Astrocyte of the spinal cord (primary cell): ENCODE data around the gene SYT7.
"Not testable (repeated sequence)": the region's sequence is repeated elsewhere in the genome, so short reads cannot be mapped to it uniquely, and the experiment has no call there.

ENCODE experiments used
- DNase-seq: peaks from one replicate; pipeline ENCODE4 v3.0.0; 2011; ENCODE audit warnings: low read depth, low spot score
- H3K4me3 ChIP-seq: 2 replicates; pipeline ENCODE4 v1.5.1; 2011; ENCODE audit warnings: low read depth, mild to moderate bottlenecking, low read length, moderate library complexity
- in situ Hi-C: cut with HindIII; loops from 2 replicates; pipeline ENCODE4 v1.10.0; 2017; ENCODE audit warnings: low sequenced_read_pairs
- TF ChIP-seq, protein P1 (sequence below): IDR thresholded peaks from 2 replicates; pipeline ENCODE4 v1.5.1; 2012; ENCODE audit warnings: low read depth, mild to moderate bottlenecking, low read length, inconsistent platforms

SYT7 gene

DNA sequence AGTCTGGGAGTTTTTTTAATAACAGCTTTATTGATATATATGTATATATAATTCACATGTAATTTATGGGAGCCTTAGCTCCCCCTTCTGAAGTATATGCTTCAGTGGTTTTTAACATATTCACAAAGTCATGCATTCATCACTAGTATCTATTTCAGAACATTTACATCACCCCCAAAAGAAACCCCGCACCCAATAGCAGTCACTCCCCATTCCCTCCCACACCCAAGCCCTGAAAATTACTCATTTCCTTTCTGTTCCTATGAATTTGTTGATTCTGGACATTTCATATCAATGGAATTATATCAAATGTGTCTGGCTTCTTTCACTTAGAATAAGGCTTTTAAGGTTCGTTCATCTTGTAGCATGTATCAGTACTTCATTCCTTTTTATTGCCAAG, 35.6 kb upstream of the SYT7 start:
- H3K4me3 ChIP-seq = no peak overlapping the region
- TF ChIP-seq, protein P1, sequence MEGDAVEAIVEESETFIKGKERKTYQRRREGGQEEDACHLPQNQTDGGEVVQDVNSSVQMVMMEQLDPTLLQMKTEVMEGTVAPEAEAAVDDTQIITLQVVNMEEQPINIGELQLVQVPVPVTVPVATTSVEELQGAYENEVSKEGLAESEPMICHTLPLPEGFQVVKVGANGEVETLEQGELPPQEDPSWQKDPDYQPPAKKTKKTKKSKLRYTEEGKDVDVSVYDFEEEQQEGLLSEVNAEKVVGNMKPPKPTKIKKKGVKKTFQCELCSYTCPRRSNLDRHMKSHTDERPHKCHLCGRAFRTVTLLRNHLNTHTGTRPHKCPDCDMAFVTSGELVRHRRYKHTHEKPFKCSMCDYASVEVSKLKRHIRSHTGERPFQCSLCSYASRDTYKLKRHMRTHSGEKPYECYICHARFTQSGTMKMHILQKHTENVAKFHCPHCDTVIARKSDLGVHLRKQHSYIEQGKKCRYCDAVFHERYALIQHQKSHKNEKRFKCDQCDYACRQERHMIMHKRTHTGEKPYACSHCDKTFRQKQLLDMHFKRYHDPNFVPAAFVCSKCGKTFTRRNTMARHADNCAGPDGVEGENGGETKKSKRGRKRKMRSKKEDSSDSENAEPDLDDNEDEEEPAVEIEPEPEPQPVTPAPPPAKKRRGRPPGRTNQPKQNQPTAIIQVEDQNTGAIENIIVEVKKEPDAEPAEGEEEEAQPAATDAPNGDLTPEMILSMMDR = no peak
- in situ Hi-C loops = no loop called here
- DNase-seq = peak; percentile 41

DNA sequence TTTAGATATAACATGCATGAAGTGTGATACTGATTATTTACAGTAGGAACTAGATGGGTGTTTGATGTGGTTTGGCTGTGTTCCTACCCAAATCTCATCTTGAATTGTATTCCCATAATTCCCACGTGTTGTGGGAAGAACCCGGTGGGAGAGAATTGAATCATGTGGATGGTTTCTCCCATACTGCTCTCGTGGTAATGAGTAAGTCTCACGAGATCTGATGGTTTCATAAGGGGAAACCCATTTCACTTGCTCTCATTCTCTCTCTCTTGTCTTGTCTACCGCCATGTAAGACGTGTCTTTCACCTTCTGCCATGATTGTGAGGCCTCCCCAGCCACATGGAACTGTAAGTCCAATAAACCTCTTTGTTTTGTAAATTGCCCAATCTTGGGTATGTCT, 33.9 kb upstream of the SYT7 start:
- in situ Hi-C loops, H3K4me3 ChIP-seq: not testable (repeated sequence)
- DNase-seq = peak; percentile 68

DNA sequence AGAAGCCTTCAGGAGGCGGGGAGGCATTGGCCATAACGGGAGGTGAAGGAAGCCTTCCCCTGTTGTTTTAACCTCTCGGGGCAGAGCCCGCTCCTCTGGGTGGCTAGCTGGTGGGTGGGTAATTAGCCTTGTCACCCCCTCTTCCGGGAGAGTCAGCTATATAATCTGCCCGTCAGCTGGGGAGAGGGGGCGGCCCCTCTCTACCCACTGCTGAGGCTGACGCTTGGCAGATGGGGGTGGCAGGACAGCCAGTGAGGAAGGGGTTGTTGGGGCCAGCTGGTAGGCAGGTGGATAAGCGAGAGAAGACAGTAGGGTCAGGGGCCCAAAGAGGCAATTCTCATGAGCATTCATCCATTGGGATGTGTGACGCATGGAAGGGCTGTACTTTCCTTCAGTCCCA, 33.0 kb upstream of the SYT7 start:
- DNase-seq = no peak
- TF ChIP-seq, protein P1 = no peak
- no peak overlapping the region for H3K4me3 ChIP-seq
- in situ Hi-C loops = no loop called here

DNA sequence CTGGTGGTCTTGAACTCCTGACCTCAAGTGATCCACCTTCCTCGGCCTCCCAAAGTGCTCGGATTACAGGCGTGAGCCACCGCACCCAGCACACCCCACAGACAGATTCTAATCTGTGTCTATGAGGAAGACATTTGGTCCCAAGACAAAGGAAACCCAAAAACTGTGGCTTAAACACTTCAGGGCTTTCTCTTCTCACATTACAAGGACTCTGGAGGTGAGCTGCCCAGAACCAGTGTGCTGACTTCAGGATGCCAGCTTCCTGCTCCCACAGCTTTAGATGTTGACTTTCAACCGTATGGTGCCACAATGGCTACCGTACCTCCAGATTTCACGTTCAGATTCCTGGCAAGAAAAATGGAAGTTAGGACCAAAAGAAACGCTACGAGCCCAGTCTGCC, 32.2 kb upstream of the SYT7 start:
- TF ChIP-seq, protein P1 = no peak
- in situ Hi-C loops = no loop called here
- H3K4me3 ChIP-seq = no peak overlapping the region
- no peak for DNase-seq

DNA sequence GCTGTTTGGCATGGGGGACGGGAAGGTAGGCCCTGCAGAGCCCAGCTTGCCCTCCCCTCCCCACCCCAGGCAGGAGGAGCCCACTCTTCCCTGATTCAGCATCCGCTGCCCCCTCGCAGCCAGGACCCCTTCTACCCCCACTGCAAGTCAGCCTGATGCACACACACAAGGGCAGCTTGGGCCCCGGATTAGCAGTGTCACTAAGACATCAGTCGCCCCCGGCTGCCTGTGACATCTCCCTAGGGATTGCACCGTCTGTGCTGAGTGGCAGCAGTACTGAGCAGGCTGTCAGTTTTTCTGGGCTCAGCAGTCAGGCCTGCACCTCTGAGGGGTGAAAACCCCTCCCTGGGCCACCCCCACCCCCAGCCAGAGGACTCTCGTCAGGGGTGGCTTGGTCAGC, 30.4 kb upstream of the SYT7 start:
- in situ Hi-C loops = no loop called here

DNA sequence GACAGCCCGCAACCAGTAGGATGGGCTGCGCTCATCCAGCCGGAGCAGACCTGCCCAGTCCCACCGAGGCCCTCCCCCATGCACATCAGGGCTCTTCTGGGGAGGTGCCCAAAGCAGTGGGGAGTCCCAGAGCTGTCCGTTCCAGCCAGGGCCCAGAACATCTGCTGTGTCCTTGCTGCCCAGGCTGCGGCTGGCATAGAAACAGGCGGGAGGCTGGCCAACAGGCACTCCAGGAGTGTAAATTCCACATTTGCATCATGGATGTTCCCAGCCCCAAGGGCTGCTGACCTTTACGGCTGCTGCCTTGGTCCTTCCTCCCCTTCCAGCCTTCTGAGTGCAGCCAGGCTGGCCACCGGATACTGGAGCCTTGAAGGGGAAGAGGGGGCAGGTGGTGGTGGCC, 30.0 kb upstream of the SYT7 start:
- in situ Hi-C loops = no loop called here
- TF ChIP-seq, protein P1 = no peak
- DNase-seq = no peak
- no peak overlapping the region for H3K4me3 ChIP-seq

More for the DNA sequence above, 30.4 kb upstream of the SYT7 start:
- DNase-seq = no peak
- TF ChIP-seq, protein P1 = no peak
- H3K4me3 ChIP-seq = no peak overlapping the region

DNA sequence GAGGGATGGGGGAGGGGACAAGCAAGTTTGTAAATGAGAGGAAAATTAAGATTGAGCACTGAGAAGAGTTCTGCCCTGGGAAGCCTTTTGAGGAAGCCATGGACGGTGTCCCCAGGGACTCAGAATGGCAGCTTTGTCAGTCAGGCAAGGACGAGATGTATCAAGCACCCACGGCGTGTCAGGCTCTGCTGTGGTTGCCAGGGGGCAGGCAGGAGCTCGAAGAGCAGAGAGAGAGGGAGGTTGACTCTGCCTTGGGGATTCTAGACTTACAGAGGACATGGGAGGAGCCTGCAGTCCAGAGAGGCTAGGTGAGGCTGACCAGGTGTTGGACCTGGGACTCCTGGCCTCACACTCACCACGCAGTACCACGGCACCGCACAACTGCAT, 29.1 kb upstream of the SYT7 start:
- in situ Hi-C loops = no loop called here
- DNase-seq = no peak
- no peak overlapping the region for H3K4me3 ChIP-seq
- TF ChIP-seq, protein P1 = peak; percentile 12
